ENCODE measurements around the gene PARVG.

The PARVG gene

DNA sequence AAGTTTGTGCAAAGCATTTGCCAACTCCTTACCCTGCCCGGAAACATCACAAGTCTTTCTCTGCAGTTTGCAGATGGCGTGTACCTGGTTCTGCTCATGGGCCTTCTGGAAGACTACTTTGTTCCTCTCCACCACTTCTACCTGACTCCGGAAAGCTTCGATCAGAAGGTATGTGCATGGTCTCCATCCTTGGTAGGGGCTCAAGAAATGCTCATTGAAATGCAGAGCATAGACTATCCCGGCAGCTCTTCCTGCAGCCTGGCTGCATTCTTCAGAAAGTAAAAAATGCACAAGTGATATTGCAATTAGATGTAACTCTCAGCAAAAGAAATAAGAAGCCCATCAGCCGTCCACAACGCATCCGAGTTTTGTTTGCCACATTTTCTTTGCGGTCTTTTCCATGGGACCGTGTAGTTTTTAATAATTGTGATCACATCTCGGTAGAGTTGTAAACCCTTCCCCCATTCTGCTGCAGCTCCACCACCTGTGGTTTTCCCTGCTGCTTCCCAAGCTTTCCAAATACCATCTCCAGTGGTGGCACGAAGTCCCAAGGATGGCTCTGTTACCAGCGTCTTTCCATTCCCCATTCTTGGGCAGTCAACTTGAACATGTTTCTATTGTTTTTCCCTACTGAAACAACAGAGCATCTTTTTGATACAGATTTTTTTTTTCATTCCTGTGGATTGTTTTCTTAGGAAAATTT, 22.7 kb upstream of the PARVG start:
- DNase-seq: no peak

GRCh38 chr22:44158816-44159215, 21.9 kb upstream of the PARVG start:
- DNase-seq: no peak

GRCh38 chr22:44159221-44159620, 21.5 kb upstream of the PARVG start:
- DNase-seq: no peak

- DNase-seq: no peak
Measured at GRCh38 chr22:44159811-44160210, 20.9 kb upstream of the PARVG start.

GRCh38 chr22:44160421-44160820, 20.3 kb upstream of the PARVG start:
- no peak for DNase-seq

DNA sequence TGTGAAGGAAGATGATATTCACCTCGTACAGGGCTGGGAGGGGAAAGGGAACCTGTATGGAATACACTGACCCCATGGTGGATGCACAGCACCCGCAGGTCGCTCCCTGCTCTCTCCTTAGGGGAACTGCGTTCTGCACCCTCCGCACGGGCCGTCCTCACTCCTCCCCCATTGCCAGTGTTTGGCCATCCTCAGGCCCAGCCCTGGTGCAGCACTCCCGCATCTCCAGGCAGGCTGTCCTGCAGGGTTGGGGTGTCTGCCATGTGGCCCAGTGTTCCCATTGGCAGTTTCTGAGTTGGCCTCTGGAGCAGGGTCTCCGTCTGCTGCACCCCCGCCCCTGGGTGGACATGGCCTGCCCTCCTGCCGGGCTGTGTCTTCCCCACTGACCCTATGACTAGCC, 19.1 kb upstream of the PARVG start:
- no peak for DNase-seq

DNA sequence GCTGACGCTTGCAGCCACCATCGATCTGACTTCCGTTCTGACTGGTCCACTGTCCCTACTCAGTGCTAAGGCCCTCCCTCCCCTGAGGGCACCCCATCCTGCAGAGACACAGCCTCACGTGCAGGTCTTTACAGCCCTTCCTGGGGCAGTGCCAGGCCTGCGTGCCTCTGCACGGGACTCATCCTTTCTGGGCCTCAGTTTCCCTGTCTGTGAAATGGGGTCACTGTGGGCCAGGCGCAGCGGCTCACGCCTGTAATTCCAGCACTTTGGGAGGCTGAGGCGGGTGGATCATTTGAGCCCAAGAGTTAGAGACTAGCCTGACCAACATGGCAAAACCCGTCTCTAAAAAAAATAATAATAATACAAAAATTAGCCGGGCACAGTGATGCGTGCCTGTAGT, 17.8 kb upstream of the PARVG start:
- no peak for DNase-seq

DNA sequence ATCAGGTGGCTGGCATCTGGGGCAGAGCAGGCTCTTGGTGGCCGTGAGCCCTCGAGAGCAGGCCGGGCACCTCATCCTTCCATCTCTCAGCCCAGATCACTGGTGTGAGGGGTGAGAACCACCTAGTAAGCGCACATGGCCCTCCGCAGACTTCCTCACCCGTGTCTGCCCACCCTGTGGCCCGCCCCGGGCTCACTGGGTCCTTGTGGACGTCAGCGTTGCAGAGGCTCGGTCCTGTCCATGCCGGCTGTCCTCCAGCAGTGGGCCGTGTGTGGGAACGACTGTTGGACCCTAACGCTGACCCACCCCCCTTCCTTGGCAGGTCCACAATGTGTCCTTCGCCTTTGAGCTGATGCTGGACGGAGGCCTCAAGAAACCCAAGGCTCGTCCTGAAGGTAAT, 17.2 kb upstream of the PARVG start:
- DNase-seq: no peak

DNA sequence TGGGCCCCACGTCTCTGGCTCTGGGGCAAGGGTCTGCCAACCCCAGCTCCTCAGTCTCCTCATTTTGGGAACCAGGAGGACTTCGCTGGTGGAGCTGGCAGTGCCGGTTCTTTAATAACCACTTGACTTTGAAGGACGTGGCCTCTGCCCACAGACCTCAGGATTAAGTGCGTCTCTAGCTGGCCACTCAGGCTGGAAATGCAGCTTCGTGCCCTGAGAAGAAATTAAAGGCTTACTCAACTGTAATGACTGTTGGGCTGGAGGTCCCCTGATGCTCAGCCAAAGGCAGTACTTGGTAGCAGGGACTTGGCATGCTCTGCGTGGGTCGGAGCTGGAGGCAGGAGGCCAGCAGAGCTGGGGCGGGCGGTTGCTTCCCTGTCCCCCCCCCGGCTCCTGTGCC, 16.7 kb upstream of the PARVG start:
- no peak for DNase-seq

- no peak for DNase-seq
Measured at GRCh38 chr22:44165286-44165874, 15.3 kb upstream of the PARVG start.

- no peak for DNase-seq
Measured at GRCh38 chr22:44166498-44167276, 14.0 kb upstream of the PARVG start.

DNA sequence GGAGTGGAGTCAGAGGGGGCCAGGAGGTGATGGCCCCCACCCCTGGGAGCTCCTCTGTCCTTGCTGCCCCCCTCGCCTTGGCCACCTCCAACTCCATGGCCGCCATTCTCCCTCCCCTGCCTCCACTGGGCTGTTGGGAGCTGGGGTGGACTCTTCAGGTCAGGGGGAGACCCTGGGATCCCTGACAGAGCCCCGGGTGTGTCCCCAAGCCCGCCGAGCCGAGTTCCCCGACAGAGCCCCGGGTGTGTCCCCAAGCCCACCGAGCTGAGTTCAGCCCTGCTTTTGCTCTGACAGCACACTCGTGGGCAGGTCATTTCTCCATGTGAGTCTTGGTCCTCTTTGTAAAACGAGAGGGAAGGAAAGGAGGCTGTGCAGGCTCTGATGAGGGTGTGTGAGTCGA, 13.2 kb upstream of the PARVG start:
- DNase-seq: no peak

DNA sequence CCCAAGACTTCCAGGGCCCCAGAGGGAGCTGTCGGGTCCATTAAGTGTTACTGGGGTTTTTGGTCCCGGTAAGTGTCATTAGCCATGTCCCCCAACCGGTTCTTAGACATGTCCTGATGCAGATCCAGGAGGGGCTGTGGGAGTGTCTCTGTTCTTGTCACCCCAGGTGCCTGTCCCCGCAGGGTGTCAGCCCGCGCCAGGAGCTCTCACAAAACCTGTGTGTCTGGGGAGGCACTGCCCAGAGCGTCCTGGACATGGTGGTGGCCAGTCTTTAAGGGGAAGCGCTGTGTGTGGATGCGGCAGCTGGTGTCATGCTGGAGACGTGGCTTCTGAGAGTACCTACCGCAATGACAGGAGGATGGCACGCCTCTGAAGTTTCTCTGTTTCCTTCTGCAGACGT, 12.5 kb upstream of the PARVG start:
- DNase-seq: no peak

- no peak for DNase-seq
Measured at GRCh38 chr22:44170470-44170869, 10.3 kb upstream of the PARVG start.

DNA sequence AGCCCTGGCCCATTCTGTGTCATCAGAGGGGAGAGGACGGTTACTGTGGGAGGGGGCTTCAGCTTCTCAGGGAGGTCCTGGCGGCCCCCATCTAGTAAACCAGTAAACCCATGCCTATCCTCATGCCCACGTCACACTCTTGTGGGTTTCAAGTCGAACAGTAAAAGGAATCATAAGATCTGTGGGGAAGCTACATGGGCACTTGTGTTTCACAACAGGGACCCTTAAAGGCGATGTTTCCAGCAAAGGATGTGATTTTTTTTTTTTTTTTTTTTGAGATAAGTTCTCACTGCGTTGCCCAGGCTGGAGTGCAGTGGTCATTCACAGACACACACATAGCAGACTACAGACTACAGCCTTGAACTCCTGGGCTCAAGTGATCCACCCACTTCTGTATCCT, 9.2 kb upstream of the PARVG start:
- no peak for DNase-seq

- DNase-seq: no peak
Measured at GRCh38 chr22:44172370-44173108, 8.2 kb upstream of the PARVG start.

- no peak for DNase-seq
Measured at GRCh38 chr22:44173154-44173553, 7.6 kb upstream of the PARVG start.

GRCh38 chr22:44175676-44176075, 5.0 kb upstream of the PARVG start:
- no peak for DNase-seq

GRCh38 chr22:44179196-44179988, 1.3 kb upstream of the PARVG start:
- no peak for DNase-seq

DNA sequence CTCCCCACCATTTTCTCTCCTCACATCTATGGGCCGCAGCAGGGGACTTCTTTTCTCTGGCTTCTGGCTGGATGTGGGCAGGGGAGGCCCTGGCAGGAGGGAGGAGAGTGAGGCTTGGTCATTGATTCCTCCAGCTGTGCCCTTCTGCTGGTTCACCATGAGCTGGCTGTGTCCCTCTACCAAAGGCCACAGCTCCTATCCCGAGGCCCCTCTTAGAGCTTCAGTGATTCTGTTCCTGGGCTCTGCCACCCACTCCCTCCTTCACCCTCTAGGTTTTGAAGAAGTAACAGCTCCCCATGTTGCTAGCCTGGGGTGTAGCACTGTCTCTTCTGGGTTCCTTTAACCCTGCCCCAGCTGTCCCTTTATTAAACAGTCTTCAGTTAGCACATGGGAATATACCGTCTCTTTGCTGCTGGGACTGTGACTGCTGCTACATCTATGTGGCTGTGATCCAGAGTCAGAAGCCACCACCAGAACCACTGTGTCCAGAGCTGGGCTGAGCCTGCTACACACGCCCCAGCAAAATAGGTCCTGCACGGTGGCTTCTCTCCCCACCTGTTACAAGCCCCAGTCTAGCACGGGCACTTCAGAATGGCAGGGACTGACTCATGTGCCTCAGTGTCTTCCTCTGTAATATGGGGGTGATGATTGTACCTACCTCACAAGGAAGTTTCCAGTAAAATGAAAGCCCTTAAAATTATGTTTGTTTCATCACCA, 578 bp upstream of the PARVG start:
- DNase-seq: no peak

DNA sequence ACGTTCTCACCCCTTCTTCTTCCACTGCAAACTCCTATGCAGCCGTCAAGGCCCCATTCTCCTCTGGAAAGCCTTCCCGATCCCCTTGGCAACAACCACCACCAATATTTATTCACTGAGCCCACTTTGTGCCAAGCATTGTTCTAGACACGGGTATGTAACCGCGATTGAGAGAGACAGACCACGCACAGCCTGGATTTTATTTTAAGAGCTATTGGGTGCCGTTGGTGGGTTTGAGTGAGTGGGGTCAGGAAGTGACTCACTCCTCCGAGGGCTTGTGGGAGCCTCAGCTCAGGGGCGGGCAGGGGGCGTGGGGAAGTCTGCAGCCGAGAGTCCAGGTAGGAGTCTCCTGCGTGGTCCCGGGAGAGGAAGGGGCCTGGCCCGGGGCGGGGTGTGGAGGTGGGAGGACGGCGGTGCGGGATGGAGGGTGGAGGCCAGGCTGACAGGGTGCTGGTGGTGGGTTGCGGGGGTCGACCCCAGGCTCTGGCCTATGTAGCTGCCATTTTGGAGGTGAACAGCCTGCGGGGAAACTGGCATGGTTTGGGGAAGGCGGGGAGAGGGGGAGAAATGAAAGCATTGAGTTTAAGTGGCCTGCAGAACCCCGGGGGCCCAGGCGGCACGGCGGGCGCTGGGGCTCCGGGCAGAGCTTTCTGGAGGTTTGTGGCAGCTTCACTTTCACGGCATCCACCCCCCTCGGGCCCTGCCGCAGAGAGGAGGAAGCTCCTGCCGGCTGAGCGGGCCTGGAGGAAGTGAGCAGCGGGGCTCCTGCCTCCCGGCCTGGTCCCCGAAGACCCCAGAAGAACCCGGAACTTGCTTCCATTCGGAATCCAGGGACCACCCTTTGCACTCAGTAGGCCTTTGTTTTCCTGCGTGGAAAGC, 547 bp downstream of the PARVG start:
- peak; percentile 55 for DNase-seq
